HG03064 (cell line): ENCODE measurements around the gene KCNQ1.

Source experiments
- ATAC-seq: cut with Tn5 transposase; IDR thresholded peaks from one replicate; pipeline ENCODE4 v1.9.1; 2021; ENCODE audit warnings: low read depth; ENCODE audit not compliant: unreplicated experiment

KCNQ1 gene

DNA sequence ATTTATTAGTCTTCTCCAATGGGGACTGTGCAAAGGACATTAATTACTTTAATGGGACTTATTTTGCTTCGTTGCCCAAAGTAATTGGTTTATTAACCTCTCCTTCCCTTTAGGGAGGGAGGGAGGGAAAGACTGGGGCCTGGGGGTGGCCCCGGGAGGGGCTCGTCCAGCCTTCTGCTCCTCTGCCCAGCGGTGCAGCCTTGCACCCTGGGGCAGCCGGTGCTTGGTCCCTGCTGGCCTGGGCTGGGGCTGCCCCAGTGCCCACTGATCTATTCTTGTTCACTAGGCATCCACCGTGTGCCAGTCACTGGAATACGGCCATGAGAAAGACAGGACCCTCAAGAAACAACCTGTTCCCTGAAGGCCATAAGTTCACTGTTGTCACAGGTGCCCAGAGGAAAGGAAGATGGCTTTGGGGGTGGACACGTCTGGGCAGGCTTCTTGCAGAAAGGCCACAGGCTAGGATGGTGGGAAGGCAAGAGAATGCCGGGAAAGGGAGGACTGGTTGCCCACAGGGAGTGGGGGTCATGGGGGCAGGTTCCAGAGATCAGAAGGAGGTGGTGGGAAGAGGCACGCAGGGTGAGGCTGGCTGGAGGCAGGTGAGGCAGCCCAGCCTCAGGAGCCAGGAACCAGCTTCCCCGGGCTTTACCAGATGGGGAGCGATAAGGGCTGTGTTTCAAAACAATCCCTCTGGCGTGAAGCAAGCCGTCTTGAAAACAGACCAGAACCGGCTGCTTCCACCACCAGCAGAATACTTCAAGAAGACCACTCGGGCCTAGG lies 302.6 kb downstream of the KCNQ1 start:
- no peak for ATAC-seq

DNA sequence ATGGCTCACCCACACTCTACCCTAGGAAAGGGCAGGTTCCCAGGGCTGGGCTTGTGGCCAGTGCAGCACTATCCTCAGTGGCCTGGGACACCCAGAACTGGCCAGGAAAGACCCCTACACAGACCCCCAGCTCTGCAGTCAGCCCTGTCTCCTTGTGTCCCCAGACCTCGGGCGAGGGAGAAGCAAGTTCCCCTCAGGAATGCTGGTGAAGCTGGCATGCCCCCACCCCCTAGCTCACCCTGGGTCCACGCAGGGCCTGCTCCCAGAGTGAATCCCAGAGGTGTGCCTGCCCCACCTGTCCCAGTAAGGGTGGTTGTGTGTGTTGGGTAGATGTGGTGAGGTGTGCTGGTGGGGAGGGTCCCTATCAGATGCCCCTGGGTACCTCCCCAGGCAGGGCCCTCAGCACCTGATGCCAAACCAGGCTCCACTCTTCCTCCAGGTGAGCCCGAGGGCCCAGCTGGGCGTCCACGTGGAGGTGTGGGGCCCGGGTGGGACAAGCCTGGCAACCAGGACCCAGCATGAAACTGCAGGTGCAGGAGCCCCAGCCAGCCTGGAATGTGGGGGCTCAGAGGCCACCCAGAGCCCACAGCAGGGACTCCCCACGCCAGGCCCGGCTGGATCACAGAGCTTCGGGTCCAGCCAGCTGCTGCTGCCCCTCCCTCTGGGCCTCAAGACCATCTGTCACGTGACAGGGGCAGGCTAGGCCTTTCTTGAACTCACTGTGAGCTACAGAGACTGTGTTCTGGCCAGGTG lies 303.4 kb downstream of the KCNQ1 start:
- no peak for ATAC-seq

DNA sequence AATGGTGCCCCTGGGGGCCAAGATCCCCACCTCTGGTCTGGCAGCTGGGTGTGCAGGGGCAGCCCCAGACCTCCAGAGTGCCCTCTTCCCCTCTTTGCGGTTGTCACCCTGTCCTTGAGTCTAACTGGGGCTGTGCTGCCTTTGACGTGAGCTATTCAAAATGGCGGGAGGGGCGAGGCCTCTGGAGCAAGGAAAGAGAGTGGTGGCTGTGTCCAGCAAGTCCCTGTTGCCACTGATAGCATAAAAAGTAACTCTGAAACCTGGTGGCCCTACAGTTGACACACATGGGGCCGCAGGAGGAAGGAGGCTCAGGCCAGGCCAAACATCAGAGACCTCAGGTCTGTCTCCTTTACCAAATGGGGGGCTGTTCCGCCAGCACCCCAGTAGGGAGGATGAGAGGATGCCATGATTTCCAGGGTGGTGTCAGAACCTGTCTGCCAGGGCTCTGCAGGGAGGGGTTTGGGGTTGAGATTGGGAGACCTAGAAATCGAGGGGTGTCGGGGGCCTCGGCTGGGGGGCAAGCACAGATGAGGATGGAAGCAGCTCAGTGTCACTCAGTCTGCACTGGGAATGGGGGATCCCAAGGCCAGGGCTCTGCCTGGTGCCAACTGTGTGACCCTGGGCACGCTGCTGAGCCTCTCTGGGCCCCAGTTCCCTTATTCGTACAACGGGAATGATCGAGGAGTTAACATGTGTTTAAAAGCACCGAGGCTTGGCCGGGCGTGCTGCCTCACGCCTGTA lies 304.2 kb downstream of the KCNQ1 start:
- no peak for ATAC-seq

DNA sequence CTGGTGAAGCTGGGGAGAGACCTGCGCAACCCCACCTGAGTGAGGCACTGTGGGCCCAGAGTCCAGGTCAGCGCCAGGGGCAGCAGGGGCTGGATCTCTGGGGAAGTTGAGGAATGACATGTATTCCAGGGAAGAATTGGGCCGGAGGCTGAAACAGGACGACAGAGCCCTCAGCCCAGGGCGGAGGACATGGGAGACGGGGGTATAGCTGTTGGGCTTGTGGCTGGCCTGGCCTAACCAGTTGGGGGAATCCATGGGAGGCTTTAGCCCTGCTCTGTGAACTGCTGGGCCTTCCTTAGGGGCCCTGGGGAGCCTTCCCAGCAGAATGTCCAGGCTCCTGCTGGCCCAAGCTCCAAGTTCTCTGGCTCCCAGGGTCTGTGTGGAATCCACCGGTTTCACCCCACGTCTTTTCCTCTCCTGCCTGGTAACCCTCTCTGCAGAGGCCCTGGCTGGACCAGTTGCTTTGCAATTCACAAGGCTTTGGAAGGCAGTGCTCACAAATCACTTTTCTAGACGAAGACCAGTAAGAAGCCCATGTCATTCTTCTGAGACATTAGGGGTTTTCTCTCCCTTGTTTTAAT lies 305.4 kb downstream of the KCNQ1 start:
- no peak for ATAC-seq

GRCh38 chr11:2750682-2751522 lies 306.1 kb downstream of the KCNQ1 start:
- ATAC-seq = no peak

GRCh38 chr11:2751523-2752203 lies 306.9 kb downstream of the KCNQ1 start:
- ATAC-seq = no peak

- ATAC-seq = no peak
Observed at GRCh38 chr11:2752204-2752770, 307.5 kb downstream of the KCNQ1 start.

DNA sequence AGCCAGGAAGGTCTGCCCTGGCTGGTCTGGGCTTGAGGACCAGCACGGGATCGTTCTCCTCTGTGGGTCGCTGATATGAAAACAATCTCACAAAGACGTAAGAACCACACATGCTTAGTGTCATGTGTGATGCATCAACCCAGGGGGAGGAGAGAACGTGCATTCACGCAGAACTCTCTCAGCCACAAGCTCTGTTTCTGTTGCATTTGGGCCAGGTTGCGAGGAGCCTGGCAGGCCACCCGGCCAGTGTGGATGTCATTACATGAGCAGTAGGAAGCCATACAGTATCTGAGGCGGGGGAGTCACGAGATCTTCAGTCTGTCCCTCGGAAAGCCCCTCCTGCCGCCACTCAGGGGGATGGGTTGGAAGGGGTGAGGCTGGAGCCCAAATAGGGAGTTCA lies 308.1 kb downstream of the KCNQ1 start:
- no peak for ATAC-seq

DNA sequence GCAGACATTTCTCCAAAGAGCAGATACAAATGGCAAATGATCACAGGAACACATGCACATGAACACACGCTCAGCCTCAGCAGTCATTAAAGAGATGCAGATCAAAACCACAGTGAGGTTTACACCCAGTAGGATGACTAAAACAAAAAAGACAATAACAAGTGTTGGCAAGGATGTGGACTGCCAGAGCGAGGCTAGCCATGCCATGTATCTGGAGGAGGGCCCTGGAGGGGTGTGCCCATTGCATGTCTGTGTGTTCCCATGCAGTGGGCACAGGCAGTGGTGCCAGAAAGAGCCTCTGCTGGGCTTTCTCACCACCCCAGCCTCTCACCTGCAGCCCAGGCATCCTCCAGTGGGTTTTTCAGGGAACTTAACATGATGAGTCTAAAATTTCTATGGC lies 309.2 kb downstream of the KCNQ1 start:
- ATAC-seq = no peak

DNA sequence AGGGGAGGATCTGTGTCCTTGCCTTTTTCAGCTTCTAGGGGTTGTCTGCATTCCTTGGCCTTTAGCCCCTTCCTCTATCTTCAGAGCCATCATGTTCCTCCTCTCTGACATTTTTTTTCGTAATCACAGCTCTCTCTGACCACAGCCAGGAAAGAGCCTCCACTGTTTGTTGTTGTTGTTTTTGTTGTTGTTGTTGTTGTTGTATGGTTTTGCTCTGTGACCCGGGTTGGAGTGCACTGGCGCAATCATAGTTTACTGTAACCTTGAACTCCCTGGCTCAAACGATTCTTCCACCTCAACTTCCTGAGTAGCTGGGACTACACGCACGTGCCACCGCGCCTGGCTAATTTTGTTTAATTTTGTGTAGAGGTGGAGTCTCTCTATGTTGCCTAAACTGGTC lies 310.3 kb downstream of the KCNQ1 start:
- no peak for ATAC-seq

GRCh38 chr11:2758751-2759150 lies 313.9 kb downstream of the KCNQ1 start:
- no peak for ATAC-seq

DNA sequence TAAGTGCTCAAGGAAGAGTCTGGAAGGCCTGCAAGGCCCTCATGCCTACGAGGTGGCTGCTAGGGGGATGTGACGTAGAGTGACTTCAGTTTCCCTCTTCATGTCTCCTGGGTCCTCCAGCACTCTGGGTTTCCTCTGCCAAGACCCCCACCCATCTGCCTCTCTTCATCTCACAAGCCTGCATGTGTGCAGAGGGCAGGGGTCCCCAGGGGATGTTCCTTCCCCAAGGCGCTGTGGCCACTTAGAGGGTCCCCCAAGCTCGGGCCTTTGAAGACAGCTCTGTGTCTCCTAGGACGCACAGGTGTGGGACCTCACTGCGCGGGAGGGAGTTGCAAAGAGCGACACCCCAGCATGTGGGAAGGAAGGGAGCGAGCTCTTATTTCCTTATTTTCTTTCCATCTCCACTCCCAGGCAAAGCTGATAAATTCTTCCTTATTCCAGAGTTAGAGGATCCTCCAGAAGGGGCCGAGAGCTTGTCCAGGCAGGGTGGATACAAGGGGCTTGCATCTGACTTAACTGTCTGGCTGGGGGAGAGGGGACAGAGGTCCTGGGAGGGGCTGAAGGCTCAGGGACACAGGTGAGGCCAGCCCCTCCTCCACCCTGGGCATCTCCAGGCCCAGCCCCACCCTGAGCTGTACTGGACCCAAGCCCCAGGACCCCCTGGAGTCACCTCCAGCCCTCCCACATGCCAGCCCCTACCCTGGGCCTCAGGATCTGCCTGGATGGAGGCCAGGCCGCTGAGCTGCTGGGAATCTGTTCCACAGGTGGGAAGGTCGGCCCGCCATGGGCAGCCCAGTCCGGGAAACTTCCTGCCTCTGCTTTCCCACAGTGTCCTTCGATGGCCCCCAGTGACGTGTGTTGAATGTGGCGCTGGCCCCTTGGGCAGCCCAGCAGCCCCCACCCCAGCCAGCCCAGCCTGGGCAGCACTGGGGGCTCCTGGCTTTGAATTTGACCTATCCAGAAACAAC lies 314.7 kb downstream of the KCNQ1 start:
- no peak for ATAC-seq

DNA sequence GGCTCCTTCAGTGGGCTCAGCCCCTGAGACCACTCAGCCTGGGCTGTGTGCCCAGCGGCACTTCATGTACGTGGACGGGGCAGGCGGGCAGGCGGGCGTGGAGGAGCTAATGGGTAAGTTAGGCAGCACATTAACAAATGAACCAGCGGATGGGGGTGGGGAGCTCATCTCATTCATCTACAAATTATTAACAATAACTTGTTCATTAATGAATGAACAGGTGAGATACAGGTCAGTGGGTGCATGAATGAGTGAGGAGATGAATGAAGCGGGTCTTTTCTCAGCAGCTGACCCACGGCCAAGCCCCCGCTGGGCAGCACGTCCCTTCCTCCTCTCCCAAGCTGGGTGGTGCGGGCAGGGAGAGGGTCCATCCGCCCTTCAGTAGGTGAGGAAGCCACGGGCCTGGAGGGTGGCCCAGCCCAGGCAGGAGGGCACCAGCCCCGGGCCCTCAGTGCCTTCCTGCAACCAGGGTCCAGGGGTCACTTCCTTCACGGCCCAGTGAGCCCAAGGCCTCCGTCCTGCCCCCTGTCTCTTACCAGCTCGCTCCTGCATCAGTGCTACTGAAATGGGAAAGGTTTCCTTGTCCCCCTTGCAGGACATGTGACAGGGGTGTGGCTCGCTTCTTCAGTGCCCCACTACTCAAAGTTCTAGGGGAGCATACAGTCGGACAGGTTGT lies 315.5 kb downstream of the KCNQ1 start:
- ATAC-seq = no peak

GRCh38 chr11:2761131-2762030 lies 316.6 kb downstream of the KCNQ1 start:
- ATAC-seq = no peak

DNA sequence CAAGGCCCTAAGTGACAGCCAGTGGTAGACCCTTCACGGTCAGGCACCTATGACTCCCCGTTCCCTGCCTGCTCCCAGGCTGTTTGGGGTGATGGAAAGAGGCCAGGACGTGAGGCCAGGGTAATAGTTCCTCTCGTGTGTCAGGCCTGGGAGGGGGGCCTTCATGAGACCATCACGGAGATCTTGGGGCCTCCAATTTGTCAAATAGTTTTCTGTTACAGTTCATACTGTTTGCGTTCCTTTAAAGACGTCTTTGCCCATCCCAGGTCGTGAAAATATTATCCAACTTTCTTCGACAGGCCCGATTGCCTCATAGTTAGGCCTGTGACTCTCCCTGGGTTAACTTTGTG lies 317.2 kb downstream of the KCNQ1 start:
- ATAC-seq = no peak

DNA sequence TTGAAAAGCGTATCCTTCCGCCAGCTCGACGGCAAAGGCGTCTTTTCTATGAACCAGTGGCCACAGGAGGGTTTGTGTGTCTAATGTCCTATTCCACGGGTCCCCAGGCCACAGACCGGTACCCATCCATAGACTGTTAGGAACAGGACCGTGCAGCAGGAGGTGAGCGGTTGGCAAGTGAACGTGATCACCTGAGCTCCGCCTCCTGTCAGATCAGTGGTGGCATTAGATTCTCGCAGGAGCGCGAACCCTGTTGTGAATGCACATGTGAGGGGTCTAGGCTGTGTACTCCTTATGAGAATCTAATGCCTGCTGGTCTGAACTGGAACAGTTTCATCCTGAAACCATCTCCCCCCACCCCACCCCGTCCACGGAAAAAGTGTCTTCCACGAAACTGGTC lies 317.6 kb downstream of the KCNQ1 start:
- ATAC-seq = no peak

GRCh38 chr11:2763984-2764383 lies 319.2 kb downstream of the KCNQ1 start:
- ATAC-seq = no peak
